Endothelial cell (in vitro differentiated cells): Measurements from ENCODE around the gene RNF5. TPM values are rescaled to one million over a fixed set of nuclear protein-coding genes. Genes with fewer than 3 reads are reported as not detected.

Experiments used
- DNase-seq: peaks from one replicate; pipeline ENCODE4 v3.0.0; 2021; ENCODE audit warnings: low spot score
- H3K27ac Mint-ChIP-seq: one replicate; pipeline ENCODE4 v1.8.0; 2021; ENCODE audit warnings: mixed read lengths, inconsistent platforms; ENCODE audit not compliant: unreplicated experiment
- H3K27me3 Mint-ChIP-seq: one replicate; pipeline ENCODE4 v1.8.0; 2021; ENCODE audit warnings: mild to moderate bottlenecking, moderate library complexity, mixed read lengths, inconsistent platforms; ENCODE audit not compliant: unreplicated experiment
- H3K36me3 Mint-ChIP-seq: one replicate; pipeline ENCODE4 v1.8.0; 2021; ENCODE audit warnings: mild to moderate bottlenecking, low read depth, mixed read lengths, inconsistent platforms; ENCODE audit not compliant: unreplicated experiment
- H3K4me1 Mint-ChIP-seq: one replicate; pipeline ENCODE4 v1.8.0; 2021; ENCODE audit warnings: mild to moderate bottlenecking, mixed read lengths, inconsistent platforms; ENCODE audit not compliant: unreplicated experiment
- H3K4me3 Mint-ChIP-seq: one replicate; pipeline ENCODE4 v1.8.0; 2021; ENCODE audit warnings: mild to moderate bottlenecking, mixed read lengths, inconsistent platforms; ENCODE audit not compliant: unreplicated experiment
- H3K9me3 Mint-ChIP-seq: one replicate; pipeline ENCODE4 v1.8.0; 2021; ENCODE audit warnings: mixed read lengths, inconsistent platforms; ENCODE audit not compliant: unreplicated experiment
- CTCF ChIP-seq: fragments of 200-600 bp; sonication (generic); IDR thresholded peaks from one replicate; pipeline ENCODE4 v1.5.0; 2021; ENCODE audit warnings: antibody characterized with exemption; ENCODE audit not compliant: unreplicated experiment
- total RNA-seq: library from RNA; stranded (reverse); fragmentation: NEBNext Ultra II Directional; extraction: Animal tissue kit (Norgen Biotek cat#: 25700); gene quantifications from one replicate; pipeline ENCODE4 v1.2.1, GENCODE V29; 2021; ENCODE audit not compliant: unreplicated experiment

The RNF5 gene
- total RNA-seq, 1 donor from 2014 or later: 44.4 TPM

GRCh38 chr6:32195652-32195901 is 17.4 kb downstream of the RNF5 start:
- H3K4me1 Mint-ChIP-seq: peaks cover 56% of the 10 kb centered on the region
- peaks cover 11% of the 10 kb centered on the region for H3K27me3 Mint-ChIP-seq
- no peak for TF ChIP-seq CTCF
- peaks cover 8% of the 10 kb centered on the region for H3K36me3 Mint-ChIP-seq
- peak overlapping the region; percentile 79 for H3K4me3 Mint-ChIP-seq
- H3K27ac Mint-ChIP-seq: peak overlapping the region; percentile 86
- peak; percentile 99 for DNase-seq
- no peaks in the 10 kb centered on the region for H3K9me3 Mint-ChIP-seq

- Mint-ChIP-seq H3K27me3 (peaks cover 11% of the 10 kb centered on the region), H3K4me1 (peaks cover 54% of the 10 kb centered on the region), H3K4me3 (peak overlapping the region; percentile 92), H3K9me3 (no peaks in the 10 kb centered on the region), H3K36me3 (peaks cover 8% of the 10 kb centered on the region), H3K27ac (peak overlapping the region; percentile 100)
- peak; percentile 44 for TF ChIP-seq CTCF
- DNase-seq: peak; percentile 90
Observed at GRCh38 chr6:32195902-32196681, 17.9 kb downstream of the RNF5 start.

- DNase-seq: no peak
- Mint-ChIP-seq H3K4me3 (peak overlapping the region; percentile 52), H3K27ac (peak overlapping the region; percentile 100), H3K36me3 (peaks cover 8% of the 10 kb centered on the region), H3K9me3 (no peaks in the 10 kb centered on the region), H3K4me1 (peaks cover 45% of the 10 kb centered on the region), H3K27me3 (peaks cover 7% of the 10 kb centered on the region)
- TF ChIP-seq CTCF: no peak
Observed at GRCh38 chr6:32196682-32197616, 18.7 kb downstream of the RNF5 start.

- Mint-ChIP-seq H3K27ac (peak overlapping the region; percentile 100), H3K36me3 (peaks cover 11% of the 10 kb centered on the region), H3K9me3 (no peaks in the 10 kb centered on the region), H3K27me3 (peaks cover 5% of the 10 kb centered on the region), H3K4me1 (peaks cover 37% of the 10 kb centered on the region), H3K4me3 (no peak overlapping the region)
- DNase-seq: no peak
- TF ChIP-seq CTCF: no peak
Observed at GRCh38 chr6:32198345-32198696, 20.1 kb downstream of the RNF5 start.

- TF ChIP-seq CTCF: no peak
- no peak overlapping the region for H3K4me3 Mint-ChIP-seq
- H3K27me3 Mint-ChIP-seq: peaks cover 5% of the 10 kb centered on the region
- DNase-seq: no peak
- peaks cover 14% of the 10 kb centered on the region for H3K36me3 Mint-ChIP-seq
- peak overlapping the region; percentile 100 for H3K27ac Mint-ChIP-seq
- no peaks in the 10 kb centered on the region for H3K9me3 Mint-ChIP-seq
- H3K4me1 Mint-ChIP-seq: peaks cover 33% of the 10 kb centered on the region
Observed at GRCh38 chr6:32198866-32199265, 20.7 kb downstream of the RNF5 start.
